ENCODE data around the gene CAMKMT.
A peak's percentile ranks its signal among the peaks of the same experiment; 100 is the strongest.

The CAMKMT gene

GRCh38 chr2:44706681-44707553 lies 345.2 kb downstream of the CAMKMT start:
- DNase-seq: no peak

GRCh38 chr2:44707945-44708660 lies 346.4 kb downstream of the CAMKMT start:
- peak; percentile 19 to 24 for DNase-seq

GRCh38 chr2:44708661-44709000 lies 346.9 kb downstream of the CAMKMT start:
- DNase-seq: no peak

- peak in 1 of 2 donors; percentile 42 for DNase-seq
Measured at GRCh38 chr2:44713170-44713569, 351.4 kb downstream of the CAMKMT start.

GRCh38 chr2:44715671-44716081 lies 353.9 kb downstream of the CAMKMT start:
- DNase-seq: no peak

- DNase-seq: no peak
Measured at GRCh38 chr2:44716131-44716530, 354.4 kb downstream of the CAMKMT start.

- DNase-seq: no peak
Measured at GRCh38 chr2:44718431-44718830, 356.7 kb downstream of the CAMKMT start.

- DNase-seq: no peak
Measured at GRCh38 chr2:44719562-44719961, 357.8 kb downstream of the CAMKMT start.

- DNase-seq: no peak
Measured at GRCh38 chr2:44722026-44722625, 360.4 kb downstream of the CAMKMT start.

GRCh38 chr2:44723921-44724320 lies 362.2 kb downstream of the CAMKMT start:
- DNase-seq: no peak

GRCh38 chr2:44730593-44730992 lies 368.8 kb downstream of the CAMKMT start:
- DNase-seq: no peak

GRCh38 chr2:44731505-44731904 lies 369.8 kb downstream of the CAMKMT start:
- DNase-seq: no peak

GRCh38 chr2:44736270-44736942 lies 374.7 kb downstream of the CAMKMT start:
- no peak for DNase-seq

GRCh38 chr2:44740678-44741077 lies 378.9 kb downstream of the CAMKMT start:
- no peak for DNase-seq

- DNase-seq: no peak
Measured at GRCh38 chr2:44741507-44741906, 379.8 kb downstream of the CAMKMT start.

GRCh38 chr2:44742057-44742456 lies 380.3 kb downstream of the CAMKMT start:
- DNase-seq: no peak

GRCh38 chr2:44743473-44743872 lies 381.7 kb downstream of the CAMKMT start:
- no peak for DNase-seq

- DNase-seq: no peak
Measured at GRCh38 chr2:44744961-44745892, 383.5 kb downstream of the CAMKMT start.

- DNase-seq: no peak
Measured at GRCh38 chr2:44745922-44746766, 384.4 kb downstream of the CAMKMT start.

- no peak for DNase-seq
Measured at GRCh38 chr2:44746856-44747615, 385.3 kb downstream of the CAMKMT start.

Measured in CD4-positive, alpha-beta T cell treated with Interferon alpha-2 for 1 hour (primary cell).